Neural cell (in vitro differentiated cells): Measurements from ENCODE around the gene SNAI1. TPM values are rescaled to one million over a fixed set of nuclear protein-coding genes. Genes with fewer than 3 reads are reported as not detected.

Experiments
- H2AFZ ChIP-seq: fragments of 200-600, 300-800 bp; sonication (generic), shearing (Covaris generic); 2 replicates; pipeline ENCODE4 v1.6.0; 2014; ENCODE audit warnings: low read depth, mild to moderate bottlenecking, antibody characterized with exemption, low read length, moderate library complexity
- H3F3A ChIP-seq: fragments of 200-600 bp; shearing (Covaris generic); 2 replicates; pipeline ENCODE4 v1.6.1; 2016; ENCODE audit warnings: mild to moderate bottlenecking, moderate library complexity, mixed read lengths, antibody characterized with exemption, low read length; ENCODE audit not compliant: insufficient read depth, poor library complexity, severe bottlenecking
- H3K27ac ChIP-seq: fragments of 200-600, 300-800 bp; sonication (generic), shearing (Covaris generic); 2 replicates; pipeline ENCODE4 v1.5.1; 2014; ENCODE audit warnings: mild to moderate bottlenecking, low read length, moderate library complexity
- H3K27me3 ChIP-seq: fragments of 300-800, 200-600 bp; sonication (generic), shearing (Covaris generic); 2 replicates; pipeline ENCODE4 v1.6.0; 2014; ENCODE audit warnings: mild to moderate bottlenecking, low read depth, low read length, moderate library complexity; ENCODE audit not compliant: insufficient read depth
- H3K36me3 ChIP-seq: fragments of 300-800, 200-600 bp; sonication (generic), shearing (Covaris generic); 2 replicates; pipeline ENCODE4 v1.5.1; 2014; ENCODE audit warnings: mild to moderate bottlenecking, antibody characterized with exemption, low read length, moderate library complexity; ENCODE audit not compliant: insufficient read depth
- H3K4me2 ChIP-seq: fragments of 300-800, 200-600 bp; sonication (generic), shearing (Covaris generic); 2 replicates; pipeline ENCODE4 v1.6.0; 2014; ENCODE audit warnings: mild to moderate bottlenecking, low read length
- H3K4me3 ChIP-seq: fragments of 300-800, 200-600 bp; sonication (generic), shearing (Covaris generic); 2 replicates; pipeline ENCODE4 v1.5.1; 2014; ENCODE audit warnings: mild to moderate bottlenecking, low read length, moderate library complexity
- H3K79me2 ChIP-seq: fragments of 200-600 bp; shearing (Covaris generic); replicated peaks from 2 replicates; pipeline ENCODE4 v1.6.0; 2014; ENCODE audit warnings: mild to moderate bottlenecking, low read length, moderate library complexity; ENCODE audit not compliant: insufficient read depth
- H3K9ac ChIP-seq: fragments of 300-800, 200-600 bp; sonication (generic), shearing (Covaris generic); 2 replicates; pipeline ENCODE4 v1.6.1; 2016; ENCODE audit warnings: mild to moderate bottlenecking, low read length, mixed read lengths
- H3K9me2 ChIP-seq: fragments of 200-600 bp; shearing (Covaris generic); 2 replicates; pipeline ENCODE4 v1.6.1; 2016; ENCODE audit warnings: mild to moderate bottlenecking, low read length, mixed read lengths; ENCODE audit not compliant: insufficient read depth
- H3K9me3 ChIP-seq: fragments of 200-600, 300-800 bp; sonication (generic), shearing (Covaris generic); 2 replicates; pipeline ENCODE4 v1.6.1; 2016; ENCODE audit warnings: mild to moderate bottlenecking, mixed run types, low read length, moderate library complexity, mixed read lengths
- H4K20me1 ChIP-seq: fragments of 200-600 bp; shearing (Covaris generic); 2 replicates; pipeline ENCODE4 v1.6.1; 2016; ENCODE audit warnings: mild to moderate bottlenecking, mixed run types; ENCODE audit not compliant: insufficient read depth
- CTCF ChIP-seq: fragments of 450-650 bp; IDR thresholded peaks from 2 replicates; pipeline ENCODE4 v1.5.1; 2014; ENCODE audit warnings: antibody characterized with exemption, mild to moderate bottlenecking, moderate library complexity; ENCODE audit not compliant: poor library complexity, severe bottlenecking
- EP300 ChIP-seq: fragments of 450-650 bp; conservative IDR thresholded peaks from 2 replicates; pipeline ENCODE4 v1.6.1; 2014; ENCODE audit warnings: antibody characterized with exemption, mild to moderate bottlenecking, moderate library complexity; ENCODE audit not compliant: poor library complexity, severe bottlenecking
- EZH2 ChIP-seq: fragments of 200-600, 300-800 bp; shearing (Covaris generic), sonication (generic); IDR thresholded peaks from 2 replicates; pipeline ENCODE4 v1.6.1; 2014; ENCODE audit warnings: antibody characterized with exemption, low read length, borderline replicate concordance, mild to moderate bottlenecking; ENCODE audit not compliant: insufficient read depth, poor library complexity, severe bottlenecking
- MXI1 ChIP-seq: fragments of 450-650 bp; conservative IDR thresholded peaks from 2 replicates; pipeline ENCODE4 v1.6.1; 2014; ENCODE audit warnings: antibody characterized with exemption, mild to moderate bottlenecking; ENCODE audit not compliant: poor library complexity, severe bottlenecking
- POLR2AphosphoS5 ChIP-seq: IDR thresholded peaks from 2 replicates; pipeline ENCODE4 v1.6.1; 2012
- RAD21 ChIP-seq: fragments of 450-650 bp; conservative IDR thresholded peaks from 2 replicates; pipeline ENCODE4 v1.6.1; 2014; ENCODE audit warnings: antibody characterized with exemption, mild to moderate bottlenecking, moderate library complexity
- REST ChIP-seq: IDR thresholded peaks from 2 replicates; pipeline ENCODE4 v1.6.1; 2012; ENCODE audit warnings: borderline replicate concordance
- SMC3 ChIP-seq: fragments of 450-650 bp; conservative IDR thresholded peaks from 2 replicates; pipeline ENCODE4 v1.6.1; 2014; ENCODE audit warnings: antibody characterized with exemption, mild to moderate bottlenecking, moderate library complexity; ENCODE audit not compliant: poor library complexity
- TAF1 ChIP-seq: IDR thresholded peaks from 2 replicates; pipeline ENCODE4 v1.6.1; 2012; ENCODE audit warnings: low read depth
- polyA plus RNA-seq: library from polyadenylated mRNA; depleted of rRNA; stranded (reverse); fragments of >200 nt; gene quantifications from 2 replicates; pipeline ENCODE4 v1.2.3, GENCODE V29; 2014

Gene SNAI1
- polyA plus RNA-seq, 1 donor from 2014 or later: 0.31 TPM

GRCh38 chr20:49981218-49982071 lies 1.3 kb upstream of the SNAI1 start:
- no peaks in the 10 kb centered on the region for H4K20me1 ChIP-seq
- no peaks in the 10 kb centered on the region for H3K9me2 ChIP-seq
- no peak overlapping the region for H2AFZ ChIP-seq
- no peaks in the 10 kb centered on the region for H3K36me3 ChIP-seq
- no peaks in the 10 kb centered on the region for H3F3A ChIP-seq
- TF ChIP-seq TAF1 (no peak), POLR2AphosphoS5 (no peak), SMC3 (no peak), REST (no peak), MXI1 (no peak), RAD21 (no peak), EZH2 (no peak), CTCF (no peak), EP300 (no peak)
- H3K79me2 ChIP-seq: no peaks in the 10 kb centered on the region
- H3K27me3 ChIP-seq: peaks cover 15% of the 10 kb centered on the region
- no peak overlapping the region for H3K4me2 ChIP-seq
- no peaks in the 10 kb centered on the region for H3K9me3 ChIP-seq
- H3K27ac ChIP-seq: no peak overlapping the region
- no peak overlapping the region for H3K4me3 ChIP-seq
- H3K9ac ChIP-seq: no peak overlapping the region

- TF ChIP-seq EZH2: no peak
- TF ChIP-seq POLR2AphosphoS5: no peak
- no peak for TF ChIP-seq CTCF
- no peak for TF ChIP-seq RAD21
- TF ChIP-seq TAF1: no peak
- no peak for TF ChIP-seq REST
- no peak for TF ChIP-seq EP300
- Histone ChIP-seq H4K20me1 (no peaks in the 10 kb centered on the region), H3K9ac (no peak overlapping the region), H3K4me3 (peak overlapping the region; percentile 69), H3K79me2 (no peaks in the 10 kb centered on the region), H3K9me3 (no peaks in the 10 kb centered on the region), H3K27ac (no peak overlapping the region), H3K4me2 (peak overlapping the region; percentile 13), H2AFZ (no peak overlapping the region), H3K27me3 (peaks cover 15% of the 10 kb centered on the region), H3K36me3 (no peaks in the 10 kb centered on the region), H3K9me2 (no peaks in the 10 kb centered on the region), H3F3A (no peaks in the 10 kb centered on the region)
Observed at GRCh38 chr20:49982072-49982345, 771 bp upstream of the SNAI1 start.
